HG02884 (cell line): ENCODE data around the gene KCNQ5.

ENCODE experiments used
- ATAC-seq: cut with Tn5 transposase; IDR thresholded peaks from one replicate; pipeline ENCODE4 v1.9.1; 2021; ENCODE audit warnings: mild to moderate bottlenecking, moderate library complexity; ENCODE audit not compliant: unreplicated experiment

The KCNQ5 gene

GRCh38 chr6:72639920-72640614, 18.2 kb downstream of the KCNQ5 start:
- no peak for ATAC-seq

- ATAC-seq, result no peak
These were observed 18.7 kb downstream of the KCNQ5 start for GRCh38 chr6:72640615-72640930.

GRCh38 chr6:72642435-72642834, 20.6 kb downstream of the KCNQ5 start:
- ATAC-seq, result no peak

GRCh38 chr6:72643214-72643613, 21.4 kb downstream of the KCNQ5 start:
- ATAC-seq, result no peak

- no peak for ATAC-seq
These were observed 25.0 kb downstream of the KCNQ5 start for GRCh38 chr6:72646604-72647485.

- ATAC-seq, result no peak
These were observed 25.6 kb downstream of the KCNQ5 start for GRCh38 chr6:72647489-72647888.

GRCh38 chr6:72649032-72649984, 27.4 kb downstream of the KCNQ5 start:
- ATAC-seq, result peak; percentile 69

- no peak for ATAC-seq
These were observed 28.3 kb downstream of the KCNQ5 start for GRCh38 chr6:72650081-72650745.

GRCh38 chr6:72651174-72651573, 29.3 kb downstream of the KCNQ5 start:
- ATAC-seq, result no peak

- no peak for ATAC-seq
These were observed 30.4 kb downstream of the KCNQ5 start for GRCh38 chr6:72651967-72652956.

- no peak for ATAC-seq
These were observed 31.2 kb downstream of the KCNQ5 start for GRCh38 chr6:72653026-72653425.

GRCh38 chr6:72654071-72654621, 32.3 kb downstream of the KCNQ5 start:
- peak; percentile 60 for ATAC-seq

- ATAC-seq, result no peak
These were observed 35.7 kb downstream of the KCNQ5 start for GRCh38 chr6:72657407-72658197.

- ATAC-seq, result no peak
These were observed 37.9 kb downstream of the KCNQ5 start for GRCh38 chr6:72659754-72660153.

- no peak for ATAC-seq
These were observed 39.5 kb downstream of the KCNQ5 start for GRCh38 chr6:72661411-72661810.

GRCh38 chr6:72665599-72665998, 43.7 kb downstream of the KCNQ5 start:
- no peak for ATAC-seq

- no peak for ATAC-seq
These were observed 47.5 kb downstream of the KCNQ5 start for GRCh38 chr6:72669324-72669723.

GRCh38 chr6:72672906-72673305, 51.0 kb downstream of the KCNQ5 start:
- no peak for ATAC-seq
